Measurements from ENCODE around the gene CTLA4.
A peak's percentile ranks its signal among the peaks of the same experiment; 100 is the strongest.

The CTLA4 gene

GRCh38 chr2:203855274-203855673, 12.3 kb upstream of the CTLA4 start:
- Histone ChIP-seq H3K4me2 (peak overlapping the region; percentile 21), H2AFZ (ENCODE audit: low read depth) (no peak overlapping the region), H3K4me3 (IDR thresholded peaks at IDR 0.05; ENCODE audit: insufficient read depth, low read depth, low read length) (peak overlapping the region; percentile 8), H3K27me3 (ENCODE audit: insufficient read depth, low read depth) (no peaks in the 10 kb centered on the region), H3K4me1 (ENCODE audit: low read depth, poor library complexity, severe bottlenecking) (peaks cover 91% of the 10 kb centered on the region), H3K79me2 (ENCODE audit: insufficient read depth, low read depth) (no peaks in the 10 kb centered on the region), H3K27ac (no peak overlapping the region), H3K9ac (no peak overlapping the region), H4K20me1 (ENCODE audit: insufficient read depth) (no peaks in the 10 kb centered on the region), H3K36me3 (ENCODE audit: insufficient read depth) (no peaks in the 10 kb centered on the region)
- TF ChIP-seq CTCF (conservative IDR thresholded peaks at IDR 0.05; ENCODE audit: low read depth, low read length): no peak

- no peaks in the 10 kb centered on the region for H3K36me3 ChIP-seq (ENCODE audit: insufficient read depth)
- no peak overlapping the region for H3K9ac ChIP-seq
- H3K4me1 ChIP-seq (ENCODE audit: low read depth, poor library complexity, severe bottlenecking): peaks cover 100% of the 10 kb centered on the region
- no peaks in the 10 kb centered on the region for H3K79me2 ChIP-seq (ENCODE audit: insufficient read depth, low read depth)
- 0 out of 2 replicates have a peak overlapping the region, but pooled peaks have one; percentile 5 for H3K27ac ChIP-seq
- no peaks in the 10 kb centered on the region for H3K27me3 ChIP-seq (ENCODE audit: insufficient read depth, low read depth)
- no peak for TF ChIP-seq CTCF (conservative IDR thresholded peaks at IDR 0.05; ENCODE audit: low read depth, low read length)
- peak overlapping the region; percentile 14; the same call in 1 of the 2 replicates for H3K4me2 ChIP-seq
- no peaks in the 10 kb centered on the region for H4K20me1 ChIP-seq (ENCODE audit: insufficient read depth)
- no peak overlapping the region for H3K4me3 ChIP-seq (IDR thresholded peaks at IDR 0.05; ENCODE audit: insufficient read depth, low read depth, low read length)
- H2AFZ ChIP-seq (ENCODE audit: low read depth): peak overlapping the region; percentile 21; the same call in 1 of the 2 replicates
These were observed 9.9 kb upstream of the CTLA4 start for GRCh38 chr2:203857656-203858055.

GRCh38 chr2:203858176-203858575, 9.4 kb upstream of the CTLA4 start:
- no peak overlapping the region for H3K9ac ChIP-seq
- H3K27ac ChIP-seq: no peak overlapping the region; the same call in 1 of the 2 replicates
- TF ChIP-seq CTCF (conservative IDR thresholded peaks at IDR 0.05; ENCODE audit: low read depth, low read length): 0 out of 2 replicates have a peak, but pooled peaks have one; percentile 24
- H3K36me3 ChIP-seq (ENCODE audit: insufficient read depth): no peaks in the 10 kb centered on the region
- H3K27me3 ChIP-seq (ENCODE audit: insufficient read depth, low read depth): no peaks in the 10 kb centered on the region
- H4K20me1 ChIP-seq (ENCODE audit: insufficient read depth): no peaks in the 10 kb centered on the region
- H2AFZ ChIP-seq (ENCODE audit: low read depth): no peak overlapping the region
- peaks cover 100% of the 10 kb centered on the region for H3K4me1 ChIP-seq (ENCODE audit: low read depth, poor library complexity, severe bottlenecking)
- H3K4me3 ChIP-seq (IDR thresholded peaks at IDR 0.05; ENCODE audit: insufficient read depth, low read depth, low read length): no peak overlapping the region
- H3K79me2 ChIP-seq (ENCODE audit: insufficient read depth, low read depth): no peaks in the 10 kb centered on the region
- H3K4me2 ChIP-seq: 0 out of 2 replicates have a peak overlapping the region, but pooled peaks have one; percentile 14

- Histone ChIP-seq H2AFZ (ENCODE audit: low read depth) (peak overlapping the region; percentile 59), H3K9ac (peak overlapping the region; percentile 4; the same call in 1 of the 2 replicates), H3K27me3 (ENCODE audit: insufficient read depth, low read depth) (no peaks in the 10 kb centered on the region), H3K79me2 (ENCODE audit: insufficient read depth, low read depth) (no peaks in the 10 kb centered on the region), H4K20me1 (ENCODE audit: insufficient read depth) (no peaks in the 10 kb centered on the region), H3K36me3 (ENCODE audit: insufficient read depth) (no peaks in the 10 kb centered on the region), H3K4me1 (ENCODE audit: low read depth, poor library complexity, severe bottlenecking) (peaks cover 99% of the 10 kb centered on the region), H3K4me2 (peak overlapping the region; percentile 25; the same call in 1 of the 2 replicates), H3K4me3 (IDR thresholded peaks at IDR 0.05; ENCODE audit: insufficient read depth, low read depth, low read length) (no peak overlapping the region), H3K27ac (peak overlapping the region; percentile 73)
- no peak for TF ChIP-seq CTCF (conservative IDR thresholded peaks at IDR 0.05; ENCODE audit: low read depth, low read length)
These were observed 8.4 kb upstream of the CTLA4 start for GRCh38 chr2:203859030-203859789.

Measured in KMS-11 (cell line).